GM18526 (cell line): ENCODE data around the gene HAND1.

Experiments
- POLR2A ChIP-seq: IDR thresholded peaks from 3 replicates; pipeline ENCODE4 v1.6.1; 2011; ENCODE audit not compliant: insufficient read length; ENCODE audit errors: extremely low read depth

HAND1 gene

GRCh38 chr5:154455585-154455984 is 22.4 kb downstream of the HAND1 start:
- TF ChIP-seq POLR2A = no peak

GRCh38 chr5:154451957-154452356 is 26.1 kb downstream of the HAND1 start:
- no peak for TF ChIP-seq POLR2A

- no peak for TF ChIP-seq POLR2A
Measured at GRCh38 chr5:154449786-154450185, 28.2 kb downstream of the HAND1 start.

DNA sequence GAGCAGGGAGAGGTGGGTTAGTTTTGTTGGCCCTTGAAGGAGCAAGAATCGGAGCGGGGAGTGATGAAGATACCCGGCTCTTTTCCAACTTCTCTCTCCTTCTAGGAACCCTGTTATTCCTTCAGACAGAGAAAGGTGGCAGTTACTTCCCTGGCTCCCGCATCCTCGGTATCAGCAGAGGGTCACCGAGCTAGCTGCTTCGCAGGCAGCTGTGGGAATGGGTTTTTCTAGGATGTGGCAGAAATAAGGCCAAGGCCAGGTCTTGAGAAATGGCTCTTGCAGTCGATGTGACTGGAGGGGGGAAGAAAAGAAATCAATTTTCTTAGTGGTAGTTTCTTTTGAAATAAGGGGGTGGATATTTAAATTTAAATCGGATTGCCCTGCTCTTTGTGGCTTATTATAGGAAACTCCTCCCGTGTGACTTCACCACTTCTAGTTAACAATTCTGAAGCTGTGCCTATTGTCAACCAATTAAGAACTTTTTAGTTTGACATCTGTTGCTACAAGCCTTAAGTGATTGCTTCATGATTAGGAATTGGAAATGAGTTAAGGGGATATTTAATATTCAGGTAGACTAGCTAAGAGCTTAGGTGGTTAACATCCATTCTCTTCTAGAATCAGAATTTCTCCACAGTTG is 30.8 kb downstream of the HAND1 start:
- no peak for TF ChIP-seq POLR2A

DNA sequence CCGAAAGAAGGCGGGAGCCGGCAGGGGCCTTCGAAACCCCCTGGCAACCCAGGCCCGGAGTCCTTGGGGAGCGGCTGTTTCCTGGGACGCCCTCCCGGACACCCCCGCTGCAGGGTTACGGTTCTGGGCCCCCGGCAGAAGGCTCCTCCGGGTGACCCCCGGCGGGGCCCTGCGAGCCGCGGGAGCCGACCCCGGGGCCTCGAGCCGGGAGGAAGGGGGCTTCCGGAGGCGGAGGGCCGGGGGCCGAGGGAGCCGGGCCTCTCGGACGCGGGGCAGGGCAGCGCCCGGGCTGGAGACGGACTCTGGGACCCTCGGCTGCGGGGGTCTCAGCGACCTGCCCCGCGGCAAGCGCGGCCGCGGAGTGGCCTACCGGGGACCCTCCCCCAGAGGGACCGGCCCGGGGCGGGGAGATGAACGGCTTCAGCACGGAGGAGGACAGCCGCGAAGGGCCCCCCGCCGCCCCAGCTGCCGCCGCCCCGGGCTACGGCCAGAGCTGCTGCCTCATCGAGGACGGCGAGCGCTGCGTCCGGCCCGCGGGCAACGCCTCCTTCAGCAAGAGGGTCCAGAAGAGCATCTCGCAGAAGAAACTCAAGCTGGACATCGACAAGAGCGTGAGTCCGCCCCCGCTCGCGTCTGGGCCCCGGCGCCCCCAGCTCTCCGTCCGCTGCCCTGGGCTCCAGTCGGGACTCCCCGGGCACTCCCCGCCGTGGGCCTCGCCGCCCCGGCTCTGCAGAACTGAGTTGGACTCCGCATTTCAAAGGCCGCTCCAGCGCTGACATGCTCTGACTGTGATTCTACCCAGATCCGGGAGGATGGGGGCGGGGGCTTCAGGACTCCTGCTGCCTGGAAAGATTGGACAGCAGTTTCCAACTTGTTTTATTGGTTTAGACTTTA is 31.6 kb downstream of the HAND1 start:
- TF ChIP-seq POLR2A = no peak

DNA sequence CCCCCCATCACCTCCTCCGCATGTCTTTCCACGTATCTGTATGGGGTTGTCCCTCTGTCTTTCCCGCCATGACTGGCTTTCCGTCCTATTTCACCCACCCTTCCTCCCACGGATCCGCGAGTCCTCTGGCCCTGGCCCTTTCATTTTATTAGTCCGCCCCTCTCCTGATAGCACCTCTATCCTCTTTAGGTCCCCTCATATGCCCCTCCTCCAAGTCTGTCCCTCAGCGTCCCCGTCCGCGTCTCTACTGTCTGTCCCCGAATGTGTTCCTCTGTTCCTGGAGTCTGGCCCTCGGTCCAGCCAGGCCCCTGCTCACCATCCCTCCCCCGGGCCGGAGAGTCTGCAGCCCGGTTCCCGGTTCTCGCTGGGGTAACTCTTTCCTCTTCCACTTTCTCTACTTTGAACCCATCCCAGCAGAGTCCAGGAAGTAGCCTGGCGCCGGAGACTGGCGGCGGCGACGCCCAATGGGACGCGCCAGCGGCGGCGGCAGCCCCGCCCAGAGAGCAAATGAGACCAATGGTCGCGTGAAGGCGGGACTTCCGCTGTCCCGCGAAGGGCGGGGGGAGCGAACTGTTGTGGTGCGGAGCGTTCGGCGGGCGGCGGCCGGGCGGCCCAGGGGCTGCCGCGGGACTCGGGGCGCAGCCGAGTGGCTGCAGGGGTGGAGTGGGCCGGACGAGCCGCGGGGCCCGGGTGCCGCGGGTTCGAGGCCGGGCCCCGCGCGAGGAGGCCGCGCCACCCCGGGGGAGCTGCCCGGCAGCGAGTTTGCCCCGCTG is 32.4 kb downstream of the HAND1 start, which contains the start of gene SAP30L:
Gene SAP30L, plus strand, starts transcription at position 576 of the 773 bp plus-strand sequence. CDS start 608 bp downstream, outside the sequence.
- peak; percentile 74 for TF ChIP-seq POLR2A

DNA sequence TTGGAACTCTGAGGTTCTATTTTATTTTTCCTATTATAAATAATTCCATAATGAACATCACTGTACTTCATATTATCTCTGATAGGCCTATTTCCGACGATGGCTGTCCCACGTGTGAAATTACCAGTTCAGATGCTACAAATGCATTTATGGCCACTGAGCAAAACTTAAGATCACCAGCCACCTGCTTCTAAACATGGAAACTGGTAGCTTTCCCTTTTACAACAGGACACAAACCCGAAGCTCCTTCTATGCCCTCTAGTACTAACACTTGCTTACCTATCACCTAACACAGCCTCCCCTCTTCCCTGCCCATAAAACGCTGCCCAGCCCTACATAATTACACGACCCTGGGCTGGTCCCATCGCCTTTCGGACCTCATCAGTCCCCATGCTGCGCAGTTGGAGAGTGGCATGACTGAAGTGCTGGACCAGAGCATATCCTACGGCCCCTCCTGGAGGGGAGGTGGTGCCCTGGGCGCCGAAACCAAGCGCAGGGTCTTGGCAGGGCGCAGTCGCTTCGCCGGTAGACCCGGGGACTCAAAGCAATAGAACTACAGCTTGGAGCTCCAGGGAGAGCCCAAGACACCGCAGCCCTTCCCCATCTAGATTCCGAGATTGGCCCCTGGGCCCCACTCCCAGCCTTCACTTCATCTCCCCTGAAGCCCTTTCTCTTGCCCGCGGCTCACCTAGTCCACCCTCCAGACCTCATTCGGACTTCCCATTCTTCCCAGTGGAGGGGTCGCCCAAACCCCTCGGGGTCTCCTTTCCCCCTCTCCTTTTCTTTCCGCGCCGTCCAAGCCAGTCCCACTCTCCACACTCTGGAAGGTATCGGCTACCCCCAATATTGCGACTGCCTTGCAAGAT is 33.2 kb downstream of the HAND1 start:
- TF ChIP-seq POLR2A = no peak

GRCh38 chr5:154442801-154443200 is 35.2 kb downstream of the HAND1 start:
- TF ChIP-seq POLR2A = no peak

- no peak for TF ChIP-seq POLR2A
Measured at GRCh38 chr5:154440540-154440939, 37.5 kb downstream of the HAND1 start.

DNA sequence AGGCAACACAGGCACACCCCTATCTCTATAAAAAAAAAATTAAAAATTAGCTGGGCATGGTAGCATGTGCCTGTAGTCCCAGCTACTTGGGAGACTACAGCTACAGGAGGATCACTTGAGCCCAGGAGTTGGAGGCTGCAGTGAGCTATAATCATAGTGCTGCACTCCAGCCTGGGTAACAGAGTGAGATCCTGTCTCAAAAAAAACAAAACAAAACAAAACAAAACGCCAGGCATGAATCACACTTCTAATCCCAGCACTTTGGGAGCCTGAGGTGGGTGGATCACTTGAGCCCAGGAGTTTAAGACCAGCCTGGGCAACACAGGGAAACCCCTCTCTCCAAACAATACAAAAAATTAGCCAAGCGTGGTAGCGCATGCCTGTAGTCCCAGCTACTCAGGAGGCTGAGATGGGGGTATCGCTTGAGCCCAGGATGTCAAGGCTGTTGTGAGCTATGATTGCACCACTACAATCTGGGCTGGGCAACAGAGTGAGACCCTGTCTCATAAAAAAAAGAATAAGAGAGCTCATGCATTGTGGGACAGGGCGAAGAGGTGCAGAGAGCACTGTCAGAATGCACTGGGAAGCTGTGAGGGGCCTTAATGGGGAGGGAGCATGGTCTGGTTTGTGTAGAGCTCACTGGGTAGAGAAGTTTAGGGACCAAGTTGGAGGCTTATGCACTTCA is 40.6 kb downstream of the HAND1 start:
- TF ChIP-seq POLR2A = no peak

DNA sequence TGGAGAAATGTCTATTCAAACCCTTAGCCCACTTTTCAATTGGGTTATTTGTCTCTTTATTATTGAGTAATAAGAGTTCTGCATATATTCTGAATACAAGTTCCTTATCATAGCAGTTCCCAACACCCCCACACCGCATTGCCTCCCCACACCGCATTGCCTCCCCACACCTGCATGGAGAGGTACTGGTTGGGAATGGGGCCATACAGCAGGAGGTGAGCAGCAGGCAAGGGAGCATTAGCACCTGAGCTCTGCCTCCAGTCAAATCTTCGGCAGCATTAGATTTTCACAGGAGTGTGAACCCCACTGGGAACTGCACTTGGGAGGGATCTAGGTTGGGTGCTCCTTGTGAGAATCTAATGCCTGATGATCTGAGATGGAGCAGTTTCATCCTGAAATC is 42.8 kb downstream of the HAND1 start:
- no peak for TF ChIP-seq POLR2A

- no peak for TF ChIP-seq POLR2A
Measured at GRCh38 chr5:154430961-154431630, 46.9 kb downstream of the HAND1 start.

- TF ChIP-seq POLR2A = no peak
Measured at GRCh38 chr5:154430466-154430865, 47.6 kb downstream of the HAND1 start.

- TF ChIP-seq POLR2A = no peak
Measured at GRCh38 chr5:154429341-154429740, 48.7 kb downstream of the HAND1 start.
